ENCODE data around the gene BLTP3B. TPM values are rescaled to one million over a fixed set of nuclear protein-coding genes. Genes with fewer than 3 reads are reported as not detected.

The BLTP3B gene
- polyA plus RNA-seq, 5 donors, result 16.5 to 27.8 (median 22.7) TPM

- peak; percentile 18 to 25 for DNase-seq
These were observed 20.9 kb upstream of the BLTP3B start for GRCh38 chr12:100163416-100164152.

- no peak for DNase-seq
These were observed 16.9 kb upstream of the BLTP3B start for GRCh38 chr12:100159391-100160104.

- DNase-seq, result no peak
These were observed 15.9 kb upstream of the BLTP3B start for GRCh38 chr12:100158535-100158934.

GRCh38 chr12:100157427-100157821 lies 14.8 kb upstream of the BLTP3B start:
- no peak for DNase-seq

DNA sequence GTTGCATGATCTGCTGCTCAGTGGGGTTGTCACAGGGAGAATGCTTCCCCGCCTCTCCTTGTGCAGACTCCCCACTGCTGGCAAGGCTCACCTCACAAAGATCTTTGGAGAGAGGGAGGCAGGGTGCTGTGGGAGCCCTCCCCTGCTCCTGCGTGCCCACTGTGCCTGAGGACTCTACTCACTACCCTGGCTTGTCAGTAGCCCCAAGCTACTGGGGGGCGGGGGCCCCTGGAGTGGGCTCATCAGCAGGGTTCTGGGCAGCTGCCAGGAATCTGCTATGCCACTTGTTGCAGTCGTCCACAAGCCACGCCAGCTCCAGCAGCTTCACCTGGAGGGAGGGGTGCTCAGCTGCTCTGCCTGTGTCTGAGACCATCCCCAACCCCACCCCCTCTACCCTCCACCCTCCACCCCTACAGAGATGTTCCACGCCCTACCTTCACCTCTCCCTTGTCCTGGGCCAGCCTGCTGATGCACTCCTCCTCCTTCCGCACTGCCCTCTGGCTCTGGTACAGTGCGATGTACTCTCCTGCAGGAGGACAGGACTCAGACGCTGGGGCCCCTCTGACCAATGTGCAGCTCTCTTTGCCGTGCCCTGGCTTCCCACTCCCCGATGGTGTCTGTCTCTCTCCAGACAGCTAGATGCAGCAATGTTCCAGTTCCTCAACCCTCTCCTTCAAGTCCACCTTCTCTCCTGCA lies 14.2 kb upstream of the BLTP3B start:
- no peak for DNase-seq

- peak; percentile 12 to 17 for DNase-seq
These were observed 12.0 kb upstream of the BLTP3B start for GRCh38 chr12:100154474-100155247.

- no peak for DNase-seq
These were observed 10.5 kb upstream of the BLTP3B start for GRCh38 chr12:100153131-100153530.

- no peak for DNase-seq
These were observed 9.1 kb upstream of the BLTP3B start for GRCh38 chr12:100151769-100152168.

DNA sequence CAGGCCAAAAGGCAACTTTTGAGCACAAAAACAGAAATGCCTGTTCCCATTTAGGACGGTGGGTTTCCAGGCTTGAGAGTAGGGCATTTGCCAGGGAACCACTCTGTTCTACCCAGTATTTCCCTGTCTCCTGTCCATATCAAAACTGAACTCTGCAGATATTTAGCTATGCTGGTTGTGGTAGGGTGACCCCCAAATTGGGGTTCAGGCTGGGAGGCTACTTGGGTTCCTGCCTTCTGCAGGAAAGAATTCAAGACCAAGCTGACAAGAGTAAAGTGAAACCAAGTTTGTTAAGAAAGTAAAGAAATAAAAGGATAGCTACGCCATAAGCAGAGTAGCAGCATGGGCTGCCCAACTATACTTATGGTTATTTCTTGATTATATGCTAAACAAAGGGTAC lies 3.6 kb upstream of the BLTP3B start:
- DNase-seq, result no peak

GRCh38 chr12:100145643-100146042 lies 3.0 kb upstream of the BLTP3B start:
- DNase-seq, result no peak

GRCh38 chr12:100141998-100142850 lies 450 bp downstream of the BLTP3B start:
- peak in 1 of 2 donors; percentile 58 for DNase-seq

DNA sequence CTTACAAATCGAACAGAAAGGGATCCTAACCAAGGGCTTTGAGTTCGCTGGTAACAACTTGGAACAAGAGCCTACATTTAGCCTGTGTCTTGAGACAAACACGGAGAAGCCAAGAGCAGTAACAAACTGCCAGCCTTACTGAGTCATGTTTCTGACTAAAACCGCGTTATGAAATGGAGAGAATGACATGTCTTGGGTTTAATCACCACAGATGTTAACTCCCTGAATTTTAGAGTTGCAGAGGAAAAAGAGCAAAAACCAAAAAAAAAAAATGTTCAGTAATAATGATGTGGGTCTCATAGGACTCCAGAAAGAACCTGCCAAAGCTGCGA lies 1.0 kb downstream of the BLTP3B start:
- no peak for DNase-seq

DNA sequence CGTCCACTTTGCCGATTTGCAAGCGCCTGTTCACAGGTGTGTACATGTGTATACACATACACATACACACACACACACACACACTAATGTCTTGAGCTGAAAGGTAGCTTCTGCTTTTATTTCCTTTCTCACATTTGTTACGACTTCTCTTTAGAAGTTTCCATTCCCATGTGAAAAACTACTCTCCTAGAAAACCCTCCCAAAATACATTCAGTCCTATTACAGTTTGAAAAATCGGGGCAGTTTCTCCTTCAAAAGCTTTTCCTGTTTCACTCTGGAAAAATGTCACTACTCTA lies 3.9 kb downstream of the BLTP3B start:
- no peak for DNase-seq

- DNase-seq, result no peak
These were observed 4.4 kb downstream of the BLTP3B start for GRCh38 chr12:100138048-100138802.

- DNase-seq, result no peak
These were observed 9.5 kb downstream of the BLTP3B start for GRCh38 chr12:100133200-100133599.

GRCh38 chr12:100128512-100128908 lies 14.2 kb downstream of the BLTP3B start:
- DNase-seq, result no peak

- peak; percentile 71 to 81 for DNase-seq
These were observed 14.7 kb downstream of the BLTP3B start for GRCh38 chr12:100127766-100128511.

- no peak for DNase-seq
These were observed 19.2 kb downstream of the BLTP3B start for GRCh38 chr12:100123316-100124095.

DNA sequence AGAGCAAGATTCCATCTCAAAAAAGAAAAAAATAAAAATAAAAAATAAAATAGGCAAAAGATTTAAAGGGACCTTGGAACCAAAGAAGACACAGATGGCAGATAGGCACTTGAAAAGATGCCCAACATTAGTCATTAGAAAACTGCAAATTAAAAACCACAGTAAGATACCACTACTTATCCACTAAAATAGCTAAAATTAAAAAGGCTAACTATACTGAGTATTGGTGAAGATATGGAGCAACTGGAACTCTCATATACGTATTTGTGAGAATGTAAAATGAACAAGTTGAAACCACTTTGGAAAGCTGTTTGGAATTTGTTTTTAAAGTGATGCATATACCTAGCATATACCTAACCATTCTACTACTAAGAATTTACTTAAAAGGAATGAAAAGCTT lies 22.3 kb downstream of the BLTP3B start:
- DNase-seq, result no peak

Measured in right lung (tissue), 5 donors.